Renal pelvis (tissue), 4 donors: ENCODE measurements around the gene RALBP1. TPM values are rescaled to one million over a fixed set of nuclear protein-coding genes. Genes with fewer than 3 reads are reported as not detected.

ENCODE experiments used
- DNase-seq: peaks from one replicate; pipeline ENCODE4 v3.0.0-alpha.2; 2013
- polyA plus RNA-seq, 3 donors: library from polyadenylated mRNA; unstranded; fragments of 120-200 nt; gene quantifications; one replicate each; pipeline ENCODE4 v1.2.1, GENCODE V29; 2013; ENCODE audit not compliant: insufficient read length in 3 of 3

Gene RALBP1
- polyA plus RNA-seq, 3 donors, result 73.8 to 76.6 (median 73.9) TPM

- DNase-seq, result no peak
Measured at GRCh38 chr18:9495916-9496705, 20.8 kb downstream of the RALBP1 start.

GRCh38 chr18:9506046-9506792 lies 30.9 kb downstream of the RALBP1 start:
- DNase-seq, result no peak

GRCh38 chr18:9507565-9508088 lies 32.3 kb downstream of the RALBP1 start:
- no peak for DNase-seq

- DNase-seq, result no peak
Measured at GRCh38 chr18:9508446-9509025, 33.2 kb downstream of the RALBP1 start.

- DNase-seq, result no peak
Measured at GRCh38 chr18:9513971-9514512, 38.7 kb downstream of the RALBP1 start.

GRCh38 chr18:9516437-9517064 lies 41.2 kb downstream of the RALBP1 start:
- peak; percentile 33 for DNase-seq

- no peak for DNase-seq
Measured at GRCh38 chr18:9517869-9518268, 42.6 kb downstream of the RALBP1 start.

GRCh38 chr18:9519399-9519798 lies 44.1 kb downstream of the RALBP1 start:
- no peak for DNase-seq

- DNase-seq, result no peak
Measured at GRCh38 chr18:9520666-9521065, 45.4 kb downstream of the RALBP1 start.

GRCh38 chr18:9521770-9522169 lies 46.5 kb downstream of the RALBP1 start:
- DNase-seq, result no peak

GRCh38 chr18:9522952-9523351 lies 47.6 kb downstream of the RALBP1 start:
- no peak for DNase-seq

- no peak for DNase-seq
Measured at GRCh38 chr18:9526458-9526857, 51.1 kb downstream of the RALBP1 start.

- DNase-seq, result no peak
Measured at GRCh38 chr18:9530226-9531009, 55.1 kb downstream of the RALBP1 start.

- DNase-seq, result no peak
Measured at GRCh38 chr18:9531791-9532410, 56.6 kb downstream of the RALBP1 start.

- no peak for DNase-seq
Measured at GRCh38 chr18:9534844-9535243, 59.5 kb downstream of the RALBP1 start.

GRCh38 chr18:9535430-9535991 lies 60.2 kb downstream of the RALBP1 start:
- DNase-seq, result no peak

GRCh38 chr18:9536354-9537152 lies 61.2 kb downstream of the RALBP1 start:
- DNase-seq, result no peak

- no peak for DNase-seq
Measured at GRCh38 chr18:9537677-9538076, 62.4 kb downstream of the RALBP1 start.

- DNase-seq, result no peak
Measured at GRCh38 chr18:9539283-9539682, 64.0 kb downstream of the RALBP1 start.
